ENCODE measurements around the gene ABCB8. TPM values are rescaled to one million over a fixed set of nuclear protein-coding genes. Genes with fewer than 3 reads are reported as not detected.

The ABCB8 gene
- total RNA-seq, 4 donors from 2014 or later = 13.2 to 33.0 (median 18.8) TPM

DNA sequence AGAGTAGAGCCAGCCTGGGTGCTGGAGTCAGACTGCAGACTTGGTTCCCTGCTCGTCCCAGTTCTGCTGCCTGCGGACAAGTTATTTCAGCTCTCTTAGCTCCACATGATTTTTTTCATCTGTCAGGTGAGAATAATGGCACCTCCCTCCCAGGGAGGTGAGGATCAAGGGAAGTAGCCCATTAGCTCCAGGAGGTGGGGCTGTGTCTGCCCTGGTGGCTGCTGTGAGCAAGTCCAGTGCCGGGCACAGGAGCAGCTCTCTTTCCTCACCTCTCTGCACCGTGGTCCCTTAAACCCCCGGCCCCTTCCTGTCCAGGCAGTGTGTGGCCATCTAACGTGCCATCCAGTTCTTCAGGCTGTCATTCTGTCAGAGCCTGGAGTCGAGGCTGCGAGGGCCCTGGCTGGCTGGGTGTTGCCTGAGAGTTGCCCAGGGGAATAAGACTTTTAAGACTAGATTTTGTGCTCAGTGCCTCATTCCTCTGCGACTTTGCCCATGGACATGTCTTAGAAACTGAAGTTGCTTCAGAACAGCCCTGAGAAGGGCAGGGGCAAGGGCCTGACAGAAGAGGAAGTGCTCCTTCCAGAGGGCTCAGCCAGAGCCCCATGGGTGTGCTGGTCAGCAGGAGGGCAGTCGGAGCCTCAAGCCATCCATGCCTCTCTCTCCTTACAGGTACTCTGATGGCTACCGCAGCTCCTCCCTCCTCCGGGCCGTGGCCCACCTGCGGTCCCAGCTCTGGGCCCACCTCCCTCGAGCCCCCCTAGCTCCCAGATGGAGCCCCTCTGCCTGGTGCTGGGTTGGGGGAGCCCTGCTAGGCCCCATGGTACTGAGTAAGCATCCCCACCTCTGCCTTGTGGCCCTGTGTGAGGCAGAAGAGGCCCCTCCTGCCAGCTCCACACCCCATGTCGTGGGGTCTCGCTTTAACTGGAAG, 5.0 kb downstream of the ABCB8 start:
- 58 to 80% methylated on average over 3 to 4 of the region's 17 CpGs for WGBS, 2 donors (ENCODE audit: low coverage in 1 of 2)
- H3K36me3 ChIP-seq = peaks cover 0 to 68% of the 10 kb centered on the region in 2 donors

DNA sequence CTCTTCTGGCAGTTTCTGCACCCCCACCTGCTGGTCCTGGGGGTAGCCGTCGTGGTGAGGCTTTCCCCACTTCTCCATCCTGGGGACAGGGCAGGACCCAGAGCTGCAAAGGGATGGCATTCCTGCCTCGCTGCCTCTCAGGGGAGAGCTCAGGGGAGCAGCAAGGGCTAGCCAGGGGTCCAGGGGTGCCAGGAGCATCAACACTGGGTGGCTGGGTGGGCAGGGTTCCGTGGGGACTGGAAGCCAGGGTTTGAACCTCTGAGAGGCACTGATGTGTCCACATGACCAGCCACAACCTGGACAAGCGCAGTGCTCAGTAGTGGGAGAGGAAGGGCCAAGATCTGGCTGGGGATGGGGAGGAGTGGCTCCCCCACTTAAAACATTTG, 5.6 kb downstream of the ABCB8 start:
- Histone ChIP-seq H3K4me3 (no peak overlapping the region), H3K9me3 (no peaks in the 10 kb centered on the region), H3K36me3 (peaks cover 0 to 68% of the 10 kb centered on the region in 2 donors), H3K4me1 (peaks cover 0 to 19% (median 7%) of the 10 kb centered on the region in 3 donors), H3K27ac (no peak overlapping the region), H3K27me3 (no peaks in the 10 kb centered on the region)
- no peak for TF ChIP-seq EP300 (IDR thresholded peaks at IDR 0.05)
- no peak for TF ChIP-seq POLR2AphosphoS5 (IDR thresholded peaks at IDR 0.05)
- no peak for TF ChIP-seq POLR2A (IDR thresholded peaks at IDR 0.05)
- TF ChIP-seq, protein P1, sequence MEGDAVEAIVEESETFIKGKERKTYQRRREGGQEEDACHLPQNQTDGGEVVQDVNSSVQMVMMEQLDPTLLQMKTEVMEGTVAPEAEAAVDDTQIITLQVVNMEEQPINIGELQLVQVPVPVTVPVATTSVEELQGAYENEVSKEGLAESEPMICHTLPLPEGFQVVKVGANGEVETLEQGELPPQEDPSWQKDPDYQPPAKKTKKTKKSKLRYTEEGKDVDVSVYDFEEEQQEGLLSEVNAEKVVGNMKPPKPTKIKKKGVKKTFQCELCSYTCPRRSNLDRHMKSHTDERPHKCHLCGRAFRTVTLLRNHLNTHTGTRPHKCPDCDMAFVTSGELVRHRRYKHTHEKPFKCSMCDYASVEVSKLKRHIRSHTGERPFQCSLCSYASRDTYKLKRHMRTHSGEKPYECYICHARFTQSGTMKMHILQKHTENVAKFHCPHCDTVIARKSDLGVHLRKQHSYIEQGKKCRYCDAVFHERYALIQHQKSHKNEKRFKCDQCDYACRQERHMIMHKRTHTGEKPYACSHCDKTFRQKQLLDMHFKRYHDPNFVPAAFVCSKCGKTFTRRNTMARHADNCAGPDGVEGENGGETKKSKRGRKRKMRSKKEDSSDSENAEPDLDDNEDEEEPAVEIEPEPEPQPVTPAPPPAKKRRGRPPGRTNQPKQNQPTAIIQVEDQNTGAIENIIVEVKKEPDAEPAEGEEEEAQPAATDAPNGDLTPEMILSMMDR (IDR thresholded peaks at IDR 0.05) = no peak
- no peak for ATAC-seq
- 100% methylated on average over 1 of the region's 5 CpGs; no CpG with 5 or more reads in 1 of the 2 donors for WGBS, 2 donors (ENCODE audit: low coverage in 1 of 2)

More for the DNA sequence above, 5.0 kb downstream of the ABCB8 start:
- TF ChIP-seq EP300 (IDR thresholded peaks at IDR 0.05) (no peak), POLR2AphosphoS5 (IDR thresholded peaks at IDR 0.05) (no peak), POLR2A (IDR thresholded peaks at IDR 0.05) (no peak)
- TF ChIP-seq, protein P1 (IDR thresholded peaks at IDR 0.05) = no peak
- H3K27me3 ChIP-seq = no peaks in the 10 kb centered on the region
- H3K27ac ChIP-seq = no peak overlapping the region
- H3K4me1 ChIP-seq = peaks cover 0 to 17% (median 4%) of the 10 kb centered on the region in 3 donors
- H3K4me3 ChIP-seq = no peak overlapping the region
- ATAC-seq = no peak
- H3K9me3 ChIP-seq = no peaks in the 10 kb centered on the region

DNA sequence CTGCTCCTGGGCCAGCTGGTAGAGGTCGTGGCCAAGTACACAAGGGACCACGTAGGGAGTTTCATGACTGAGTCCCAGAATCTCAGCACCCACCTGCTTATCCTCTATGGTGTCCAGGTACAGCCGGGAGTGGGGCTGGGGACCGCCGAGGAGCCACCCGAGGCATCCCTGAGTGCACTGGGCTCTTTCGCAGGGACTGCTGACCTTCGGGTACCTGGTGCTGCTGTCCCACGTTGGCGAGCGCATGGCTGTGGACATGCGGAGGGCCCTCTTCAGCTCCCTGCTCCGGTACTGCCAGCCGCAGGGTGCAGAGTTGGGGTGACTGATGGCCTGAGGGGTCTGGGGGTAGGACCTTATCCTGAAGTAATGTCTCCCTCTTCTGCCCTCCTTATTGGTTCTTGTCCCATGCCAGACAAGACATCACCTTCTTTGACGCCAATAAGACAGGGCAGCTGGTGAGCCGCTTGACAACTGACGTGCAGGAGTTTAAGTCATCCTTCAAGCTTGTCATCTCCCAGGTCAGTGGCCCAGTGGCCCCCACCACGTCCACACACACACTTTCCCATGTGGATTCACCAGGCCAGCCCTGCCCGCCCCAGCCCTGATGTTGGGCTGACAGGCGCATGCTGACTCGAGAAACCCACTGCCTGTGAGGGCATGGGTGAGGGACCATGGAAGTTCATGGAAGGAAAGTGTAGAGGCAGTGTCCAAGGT, 6.2 kb downstream of the ABCB8 start:
- Histone ChIP-seq H3K4me3 (no peak overlapping the region), H3K4me1 (peaks cover 0 to 19% (median 12%) of the 10 kb centered on the region in 3 donors), H3K9me3 (no peaks in the 10 kb centered on the region), H3K36me3 (peaks cover 0 to 68% of the 10 kb centered on the region in 2 donors), H3K27ac (no peak overlapping the region), H3K27me3 (no peaks in the 10 kb centered on the region)
- ATAC-seq = no peak
- TF ChIP-seq, protein P1 (IDR thresholded peaks at IDR 0.05) = no peak
- TF ChIP-seq POLR2A (IDR thresholded peaks at IDR 0.05) = no peak
- no peak for TF ChIP-seq EP300 (IDR thresholded peaks at IDR 0.05)
- TF ChIP-seq POLR2AphosphoS5 (IDR thresholded peaks at IDR 0.05) = no peak
- 96 to 100% methylated on average over 2 to 5 of the region's 21 CpGs for WGBS, 2 donors (ENCODE audit: low coverage in 1 of 2)

GRCh38 chr7:151035026-151035717, 6.9 kb downstream of the ABCB8 start:
- 88 to 95% methylated on average over 4 of the region's 21 CpGs for whole genome bisulfite sequencing, 2 donors (ENCODE audit: low coverage in 1 of 2)

More at GRCh38 chr7:151035026-151035717, 6.9 kb downstream of the ABCB8 start:
- Histone ChIP-seq H3K27ac (no peak overlapping the region), H3K27me3 (no peaks in the 10 kb centered on the region), H3K4me1 (peaks cover 0 to 18% (median 9%) of the 10 kb centered on the region in 3 donors), H3K36me3 (peaks cover 0 to 68% of the 10 kb centered on the region in 2 donors), H3K9me3 (no peaks in the 10 kb centered on the region), H3K4me3 (no peak overlapping the region)
- TF ChIP-seq POLR2A (IDR thresholded peaks at IDR 0.05) (no peak), EP300 (IDR thresholded peaks at IDR 0.05) (no peak), POLR2AphosphoS5 (IDR thresholded peaks at IDR 0.05) (no peak)
- TF ChIP-seq, protein P1 (IDR thresholded peaks at IDR 0.05) = no peak
- ATAC-seq = no peak
